Kidney capillary endothelial cell (primary cell): Measurements from ENCODE around the gene SPPL2C.
"Not testable (repeated sequence)": the region's sequence is repeated elsewhere in the genome, so short reads cannot be mapped to it uniquely, and the experiment has no call there.

ENCODE experiments used
- DNase-seq: peaks from one replicate; pipeline ENCODE4 v3.0.0-alpha.2; 2018; ENCODE audit warnings: low spot score

SPPL2C gene

GRCh38 chr17:45851022-45851421, 6.3 kb downstream of the SPPL2C start:
- no peak for DNase-seq

- DNase-seq, result no peak
Measured at GRCh38 chr17:45851464-45851863, 6.8 kb downstream of the SPPL2C start.

- no peak for DNase-seq
Measured at GRCh38 chr17:45851873-45852272, 7.2 kb downstream of the SPPL2C start.

- DNase-seq, result peak; percentile 64
Measured at GRCh38 chr17:45852535-45853297, 8.0 kb downstream of the SPPL2C start.

- no peak for DNase-seq
Measured at GRCh38 chr17:45854209-45854608, 9.5 kb downstream of the SPPL2C start.

- no peak for DNase-seq
Measured at GRCh38 chr17:45855691-45856336, 11.1 kb downstream of the SPPL2C start.

GRCh38 chr17:45857977-45858708, 13.5 kb downstream of the SPPL2C start:
- DNase-seq, result peak; percentile 17

- DNase-seq, result no peak
Measured at GRCh38 chr17:45861165-45861564, 16.5 kb downstream of the SPPL2C start.

GRCh38 chr17:45862127-45862526, 17.4 kb downstream of the SPPL2C start:
- not testable (repeated sequence) for DNase-seq

- no peak for DNase-seq
Measured at GRCh38 chr17:45863857-45864654, 19.4 kb downstream of the SPPL2C start.

- DNase-seq, result no peak
Measured at GRCh38 chr17:45867171-45867570, 22.5 kb downstream of the SPPL2C start.

GRCh38 chr17:45867702-45868101, 23.0 kb downstream of the SPPL2C start:
- DNase-seq, result no peak

GRCh38 chr17:45868276-45868675, 23.6 kb downstream of the SPPL2C start:
- DNase-seq, result no peak

- DNase-seq, result no peak
Measured at GRCh38 chr17:45869676-45870341, 25.1 kb downstream of the SPPL2C start.

GRCh38 chr17:45870342-45870974, 25.8 kb downstream of the SPPL2C start:
- DNase-seq, result no peak

GRCh38 chr17:45871718-45872117, 27.0 kb downstream of the SPPL2C start:
- DNase-seq, result no peak

GRCh38 chr17:45873728-45874127, 29.0 kb downstream of the SPPL2C start:
- DNase-seq, result peak; percentile 10

- no peak for DNase-seq
Measured at GRCh38 chr17:45874151-45874550, 29.5 kb downstream of the SPPL2C start.

GRCh38 chr17:45876539-45876938, 31.9 kb downstream of the SPPL2C start:
- DNase-seq, result no peak

GRCh38 chr17:45877467-45877866, 32.8 kb downstream of the SPPL2C start:
- DNase-seq, result no peak

GRCh38 chr17:45883063-45883462, 38.4 kb downstream of the SPPL2C start:
- DNase-seq, result no peak
